GM23248 (cell line): ENCODE results near the gene PRSS27. TPM values are rescaled to one million over a fixed set of nuclear protein-coding genes. Genes with fewer than 3 reads are reported as not detected.

ENCODE experiments used
- DNase-seq: peaks from one replicate; pipeline ENCODE4 v3.0.0-alpha.2; 2015
- H2AFZ ChIP-seq: fragments of 200-600 bp; sonication (generic); 2 replicates; pipeline ENCODE4 v1.6.1; 2016; ENCODE audit warnings: antibody characterized with exemption
- H3F3A ChIP-seq: fragments of 200-600 bp; sonication (generic); 2 replicates; pipeline ENCODE4 v1.6.1; 2016; ENCODE audit warnings: mild to moderate bottlenecking, antibody characterized with exemption, mixed run types; ENCODE audit not compliant: insufficient read depth
- H3K27ac ChIP-seq: fragments of 200-600 bp; sonication (generic); 2 replicates; pipeline ENCODE4 v1.5.1; 2016; ENCODE audit warnings: mild to moderate bottlenecking
- H3K27me3 ChIP-seq: fragments of 200-600 bp; sonication (generic); replicated peaks from 2 replicates; pipeline ENCODE4 v1.6.1; 2016; ENCODE audit warnings: mild to moderate bottlenecking; ENCODE audit not compliant: insufficient read depth
- H3K36me3 ChIP-seq: fragments of 200-600 bp; sonication (generic); 2 replicates; pipeline ENCODE4 v1.6.1; 2016; ENCODE audit warnings: low read depth, mild to moderate bottlenecking
- H3K4me1 ChIP-seq: fragments of 200-600 bp; sonication (generic); 2 replicates; pipeline ENCODE4 v1.6.1; 2016; ENCODE audit warnings: mild to moderate bottlenecking; ENCODE audit not compliant: insufficient read depth
- H3K4me2 ChIP-seq: fragments of 200-600 bp; sonication (generic); one replicate; pipeline ENCODE4 v1.6.1; 2016; ENCODE audit warnings: mild to moderate bottlenecking; ENCODE audit not compliant: unreplicated experiment
- H3K4me3 ChIP-seq: fragments of 200-600 bp; sonication (generic); 2 replicates; pipeline ENCODE4 v1.5.1; 2016; ENCODE audit warnings: mild to moderate bottlenecking
- H3K79me2 ChIP-seq: fragments of 200-600 bp; sonication (generic); 2 replicates; pipeline ENCODE4 v1.6.1; 2016; ENCODE audit warnings: mild to moderate bottlenecking; ENCODE audit not compliant: insufficient read depth
- H3K9ac ChIP-seq: fragments of 200-600 bp; sonication (generic); 2 replicates; pipeline ENCODE4 v1.6.1; 2016; ENCODE audit warnings: mild to moderate bottlenecking
- H3K9me2 ChIP-seq: fragments of 200-600 bp; sonication (generic); 2 replicates; pipeline ENCODE4 v1.6.1; 2016; ENCODE audit warnings: mixed run types, mild to moderate bottlenecking, moderate library complexity; ENCODE audit not compliant: insufficient read depth
- H3K9me3 ChIP-seq: fragments of 200-600 bp; sonication (generic); one replicate; pipeline ENCODE4 v1.6.1; 2017; ENCODE audit warnings: low read depth
- H4K20me1 ChIP-seq: fragments of 200-600 bp; sonication (generic); 2 replicates; pipeline ENCODE4 v1.6.0; 2016; ENCODE audit not compliant: insufficient read depth
- EZH2 ChIP-seq: fragments of 200-600 bp; sonication (generic); IDR thresholded peaks from 2 replicates; pipeline ENCODE4 v1.6.1; 2018; ENCODE audit warnings: antibody characterized with exemption, mild to moderate bottlenecking; ENCODE audit not compliant: insufficient read depth, poor library complexity, severe bottlenecking
- EZH2phosphoT487 ChIP-seq: fragments of 200-600 bp; sonication (generic); IDR thresholded peaks from 2 replicates; pipeline ENCODE4 v1.6.1; 2018; ENCODE audit warnings: antibody characterized with exemption, moderate library complexity, mild to moderate bottlenecking, low read depth; ENCODE audit not compliant: insufficient read depth
- WGBS, 2 experiments: methylation state at CpG; one replicate each; pipeline ENCODE4 v1.1.6; 2015 to 2017; ENCODE audit warnings: low lambda C conversion rate in 2 of 2, low coverage in 1 of 2; ENCODE audit errors: missing lambda C conversion rate in 2 of 2; 5-methylcytosine and 5-hydroxymethylcytosine counted together
- in situ Hi-C: fragments of 300-500 bp; cut with MboI; formaldehyde crosslinking; loops from 2 replicates; pipeline ENCODE4 v1.15.0; 2020
- polyA plus RNA-seq: library from polyadenylated mRNA; unstranded; fragments of >200 nt; fragmentation: Nextera tagmentation; extraction: Ambion mirVana; gene quantifications from 2 replicates; pipeline ENCODE4 v1.2.1, GENCODE V29; 2016
- total RNA-seq: library from RNA; depleted of rRNA; stranded (reverse); fragments of >200 nt; shearing (Covaris generic); gene quantifications from 2 replicates; pipeline ENCODE4 v1.2.3, GENCODE V29; 2014

PRSS27 gene
- total and polyA plus RNA-seq, 2 experiments from 2014 or later, result 0.68 to 0.76 TPM

DNA sequence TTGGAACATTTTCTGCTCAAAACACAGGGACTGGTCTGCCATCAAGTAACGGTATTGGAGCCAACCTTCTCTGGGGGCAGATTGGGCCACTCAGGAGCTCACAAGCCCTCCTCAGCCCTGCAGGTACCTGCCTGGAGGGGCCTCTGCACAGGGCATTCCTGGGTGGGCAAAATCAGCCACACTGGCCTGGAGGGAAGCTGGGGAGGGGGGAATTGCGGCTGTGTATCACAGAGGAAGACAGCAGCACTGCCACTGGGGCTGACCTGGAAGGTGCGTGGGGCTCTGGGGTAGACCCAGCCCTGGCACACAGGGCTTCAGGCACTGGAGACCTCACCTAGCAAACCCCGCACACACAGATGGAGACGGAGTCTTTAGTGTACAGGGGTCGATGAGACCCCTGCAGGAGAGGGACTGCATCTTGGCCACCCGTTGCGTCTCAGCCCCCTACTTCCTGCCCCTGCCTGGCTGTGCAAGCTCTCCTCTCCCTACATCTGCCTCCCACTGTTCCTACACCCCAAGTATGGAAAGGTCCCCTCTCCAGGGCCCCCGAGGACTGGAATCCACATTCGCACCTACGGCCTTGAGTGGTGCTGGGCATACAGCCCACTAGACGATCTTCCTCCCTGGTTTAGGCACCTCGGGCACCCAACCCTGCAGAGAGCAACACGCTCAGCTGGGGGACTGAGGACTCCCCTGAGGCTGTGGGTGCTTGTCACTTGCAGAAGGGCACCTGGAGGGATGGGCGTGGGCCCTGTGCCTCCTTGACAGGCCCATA lies 25.3 kb upstream of the PRSS27 start:
- Histone ChIP-seq H2AFZ (no peak overlapping the region), H3K79me2 (no peaks in the 10 kb centered on the region), H3K36me3 (no peaks in the 10 kb centered on the region), H3K4me1 (no peaks in the 10 kb centered on the region), H3K9me3 (no peaks in the 10 kb centered on the region), H4K20me1 (no peaks in the 10 kb centered on the region), H3K27ac (no peak overlapping the region), H3F3A (no peaks in the 10 kb centered on the region), H3K9me2 (no peaks in the 10 kb centered on the region), H3K9ac (no peak overlapping the region), H3K4me2 (no peak overlapping the region), H3K4me3 (no peak overlapping the region), H3K27me3 (no peaks in the 10 kb centered on the region)
- WGBS, 2 experiments, result 81 to 83% methylated on average over 12 to 15 of the region's 15 CpGs
- in situ Hi-C loops, result no loop called here
- TF ChIP-seq EZH2, result no peak
- TF ChIP-seq EZH2phosphoT487, result no peak
- no peak for DNase-seq

DNA sequence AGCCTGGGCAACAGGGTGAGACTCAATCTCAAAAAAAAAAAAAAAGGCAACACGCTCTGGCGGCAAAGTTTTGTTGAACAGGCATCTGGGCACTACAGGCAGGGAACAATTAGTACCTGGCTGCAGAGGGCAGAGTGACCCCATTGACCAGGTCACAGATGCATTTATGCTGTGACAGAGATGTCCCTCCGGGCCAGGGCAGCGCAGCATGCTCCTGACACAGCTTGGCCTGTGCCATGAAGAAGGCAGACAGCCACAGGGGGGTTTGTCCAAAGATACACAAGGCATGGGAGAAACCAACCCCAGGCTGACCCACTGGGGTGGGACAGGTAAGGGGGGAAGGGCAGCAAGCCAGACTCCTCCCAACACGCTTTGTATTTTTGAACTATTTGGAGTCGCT lies 24.7 kb upstream of the PRSS27 start:
- no peak for DNase-seq
- H3K4me2 ChIP-seq, result no peak overlapping the region
- H2AFZ ChIP-seq, result no peak overlapping the region
- in situ Hi-C loops, result no loop called here
- no peak overlapping the region for H3K27ac ChIP-seq
- H3K4me1 ChIP-seq, result no peaks in the 10 kb centered on the region
- no peaks in the 10 kb centered on the region for H3K27me3 ChIP-seq
- H3K36me3 ChIP-seq, result no peaks in the 10 kb centered on the region
- H3F3A ChIP-seq, result no peaks in the 10 kb centered on the region
- no peak overlapping the region for H3K4me3 ChIP-seq
- H3K79me2 ChIP-seq, result no peaks in the 10 kb centered on the region
- H3K9me3 ChIP-seq, result no peaks in the 10 kb centered on the region
- no peaks in the 10 kb centered on the region for H4K20me1 ChIP-seq
- TF ChIP-seq EZH2 (no peak), EZH2phosphoT487 (no peak)
- H3K9me2 ChIP-seq, result no peaks in the 10 kb centered on the region
- WGBS, 2 experiments, result 88 to 96% methylated on average over 6 of the region's 6 CpGs
- H3K9ac ChIP-seq, result no peak overlapping the region

DNA sequence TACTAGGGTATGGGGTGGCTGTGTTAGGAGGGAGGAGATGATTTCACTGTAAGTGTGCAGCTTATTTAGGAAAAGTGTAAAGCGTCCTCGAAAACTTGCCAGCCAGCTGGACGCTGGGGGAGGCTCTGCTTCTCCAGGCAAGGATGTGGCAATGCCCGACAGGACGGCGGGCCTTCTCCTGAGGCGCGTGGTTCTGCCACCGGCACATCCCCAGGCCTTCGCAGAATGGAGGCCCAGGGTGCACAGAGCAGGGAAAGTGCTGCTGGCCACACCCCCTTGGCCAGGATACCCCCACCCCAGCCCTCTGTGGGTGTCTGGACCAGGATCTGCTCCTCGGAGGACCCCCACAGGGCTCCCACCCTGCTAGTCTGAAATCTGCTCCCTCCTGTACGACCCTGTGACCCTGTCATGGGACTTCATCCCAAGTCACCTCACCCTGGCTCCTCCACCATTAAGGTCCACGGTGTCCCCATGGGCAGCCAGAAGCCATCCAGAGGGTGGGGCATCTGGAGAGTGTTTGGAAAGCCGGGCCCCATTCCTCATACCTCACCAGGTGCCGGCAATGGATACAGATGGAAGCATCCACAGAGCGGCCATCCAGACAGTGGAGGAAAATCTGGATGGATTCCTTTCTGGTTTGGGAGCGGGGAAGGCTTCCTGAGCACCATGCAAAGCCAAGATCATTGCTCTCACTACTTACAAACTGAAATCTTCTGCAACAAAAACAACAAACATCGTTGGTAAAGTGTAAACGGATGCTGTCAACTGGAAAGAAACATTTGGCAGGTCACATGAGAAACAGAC lies 23.2 kb upstream of the PRSS27 start:
- H3K27me3 ChIP-seq, result no peaks in the 10 kb centered on the region

DNA sequence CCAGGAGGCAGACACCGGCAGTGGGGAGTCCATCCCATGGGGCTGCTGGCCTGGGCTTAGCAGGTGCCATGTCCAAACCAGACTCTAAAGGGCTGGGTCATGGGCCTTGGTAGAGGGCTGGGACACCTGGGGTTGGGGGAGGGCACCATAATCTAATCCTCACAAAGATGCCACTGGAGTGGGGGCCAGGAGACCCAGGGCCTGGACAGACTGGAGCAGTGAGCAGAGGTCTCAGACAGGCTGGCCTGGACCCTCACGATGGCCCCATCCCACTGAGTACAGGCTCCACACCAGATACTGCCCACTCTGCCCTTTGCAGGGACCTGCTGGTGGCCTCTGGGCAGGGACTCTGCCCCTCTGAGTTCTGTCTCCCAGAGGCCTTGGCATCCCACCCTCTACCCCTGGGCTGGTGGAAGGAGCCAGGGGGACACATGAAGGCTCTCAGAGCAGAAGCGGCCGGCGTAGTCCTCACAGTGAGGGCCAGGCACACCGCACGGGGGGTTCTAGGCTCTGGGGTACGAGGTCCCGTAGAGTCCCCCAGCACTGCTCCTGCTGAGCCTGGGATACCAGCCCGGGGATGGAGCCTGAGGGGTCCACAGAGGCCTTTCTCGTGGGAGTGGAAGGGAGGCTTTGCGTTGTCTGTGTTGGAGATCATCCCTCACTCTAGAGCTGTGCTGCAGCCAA lies 22.4 kb upstream of the PRSS27 start:
- H3F3A ChIP-seq, result no peaks in the 10 kb centered on the region
- 77 to 84% methylated on average over 12 of the region's 12 CpGs for WGBS, 2 experiments
- H3K36me3 ChIP-seq, result no peaks in the 10 kb centered on the region

More for the DNA sequence above, 23.2 kb upstream of the PRSS27 start:
- no peak for TF ChIP-seq EZH2phosphoT487
- no peak for TF ChIP-seq EZH2
- in situ Hi-C loops, result no loop called here
- no peak overlapping the region for H2AFZ ChIP-seq
- no peaks in the 10 kb centered on the region for H3F3A ChIP-seq
- no peak overlapping the region for H3K4me2 ChIP-seq
- no peak overlapping the region for H3K27ac ChIP-seq
- H3K79me2 ChIP-seq, result no peaks in the 10 kb centered on the region
- no peaks in the 10 kb centered on the region for H4K20me1 ChIP-seq
- no peaks in the 10 kb centered on the region for H3K9me3 ChIP-seq
- no peaks in the 10 kb centered on the region for H3K9me2 ChIP-seq
- no peak overlapping the region for H3K4me3 ChIP-seq
- 73 to 76% methylated on average over 19 of the region's 19 CpGs for WGBS, 2 experiments
- H3K36me3 ChIP-seq, result no peaks in the 10 kb centered on the region
- no peak for DNase-seq
- no peaks in the 10 kb centered on the region for H3K4me1 ChIP-seq
- no peak overlapping the region for H3K9ac ChIP-seq

More for the DNA sequence above, 22.4 kb upstream of the PRSS27 start:
- no peaks in the 10 kb centered on the region for H4K20me1 ChIP-seq
- no peaks in the 10 kb centered on the region for H3K4me1 ChIP-seq
- no peak overlapping the region for H3K4me2 ChIP-seq
- H3K4me3 ChIP-seq, result no peak overlapping the region
- TF ChIP-seq EZH2 (no peak), EZH2phosphoT487 (no peak)
- no peaks in the 10 kb centered on the region for H3K79me2 ChIP-seq
- DNase-seq, result no peak
- in situ Hi-C loops, result no loop called here
- no peaks in the 10 kb centered on the region for H3K9me2 ChIP-seq
- no peak overlapping the region for H3K27ac ChIP-seq
- H3K9me3 ChIP-seq, result no peaks in the 10 kb centered on the region
- H3K9ac ChIP-seq, result no peak overlapping the region
- no peaks in the 10 kb centered on the region for H3K27me3 ChIP-seq
- H2AFZ ChIP-seq, result no peak overlapping the region
